ENCODE measurements around the gene GDF7.

DNA sequence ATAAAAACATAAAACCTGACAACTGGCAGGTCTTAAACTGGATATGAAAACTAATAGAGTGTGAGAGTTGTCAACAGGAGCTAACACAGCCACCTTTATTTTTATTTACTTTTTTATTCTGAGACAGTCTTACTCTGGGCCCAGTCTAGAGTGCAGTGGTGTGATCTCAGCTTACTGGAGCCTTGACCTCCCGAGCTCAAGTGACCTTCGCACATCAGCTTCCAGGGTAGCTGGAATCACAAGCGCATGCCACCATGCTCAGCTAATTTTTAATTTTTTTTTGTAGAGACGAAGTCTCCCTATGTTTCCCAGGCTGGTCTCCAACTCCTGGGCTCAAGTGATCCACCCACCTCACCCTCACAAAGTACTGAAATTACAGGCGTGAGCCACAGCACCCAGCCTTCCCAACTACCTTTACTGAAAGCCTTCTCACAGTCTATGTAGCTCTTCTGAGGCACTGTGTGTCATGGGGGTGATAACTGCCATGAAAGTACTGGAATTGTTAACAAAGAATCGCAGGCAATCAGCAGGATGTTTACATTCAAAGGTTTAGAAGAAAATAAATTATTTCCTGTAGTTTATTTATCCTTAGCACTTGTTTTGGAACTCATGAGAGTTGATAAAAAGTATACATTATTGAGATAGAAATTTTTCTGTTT, 24.3 kb downstream of the GDF7 start:
- TF ChIP-seq, protein P1, sequence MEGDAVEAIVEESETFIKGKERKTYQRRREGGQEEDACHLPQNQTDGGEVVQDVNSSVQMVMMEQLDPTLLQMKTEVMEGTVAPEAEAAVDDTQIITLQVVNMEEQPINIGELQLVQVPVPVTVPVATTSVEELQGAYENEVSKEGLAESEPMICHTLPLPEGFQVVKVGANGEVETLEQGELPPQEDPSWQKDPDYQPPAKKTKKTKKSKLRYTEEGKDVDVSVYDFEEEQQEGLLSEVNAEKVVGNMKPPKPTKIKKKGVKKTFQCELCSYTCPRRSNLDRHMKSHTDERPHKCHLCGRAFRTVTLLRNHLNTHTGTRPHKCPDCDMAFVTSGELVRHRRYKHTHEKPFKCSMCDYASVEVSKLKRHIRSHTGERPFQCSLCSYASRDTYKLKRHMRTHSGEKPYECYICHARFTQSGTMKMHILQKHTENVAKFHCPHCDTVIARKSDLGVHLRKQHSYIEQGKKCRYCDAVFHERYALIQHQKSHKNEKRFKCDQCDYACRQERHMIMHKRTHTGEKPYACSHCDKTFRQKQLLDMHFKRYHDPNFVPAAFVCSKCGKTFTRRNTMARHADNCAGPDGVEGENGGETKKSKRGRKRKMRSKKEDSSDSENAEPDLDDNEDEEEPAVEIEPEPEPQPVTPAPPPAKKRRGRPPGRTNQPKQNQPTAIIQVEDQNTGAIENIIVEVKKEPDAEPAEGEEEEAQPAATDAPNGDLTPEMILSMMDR (IDR thresholded peaks at IDR 0.05 in 8 of 11, conservative IDR thresholded peaks at IDR 0.05 in 3 of 11): no peak
- TF ChIP-seq POLR2AphosphoS5 (IDR thresholded peaks at IDR 0.05): no peak
- TF ChIP-seq POLR2A (IDR thresholded peaks at IDR 0.05): no peak
